GM23338 (cell line): ENCODE results near the gene SMYD5. TPM values are rescaled to one million over a fixed set of nuclear protein-coding genes. Genes with fewer than 3 reads are reported as not detected.

Source experiments
- CREB1 ChIP-seq: fragments of 250-450 bp; sonication (Bioruptor Pico); IDR thresholded peaks from 2 replicates; pipeline ENCODE4 v1.5.0; 2020; ENCODE audit warnings: low read depth, mild to moderate bottlenecking, moderate library complexity
- CTCF ChIP-seq, 2 experiments: fragments of 200-600 bp in 1 of 2; sonication (generic) in 1 of 2; conservative IDR thresholded peaks; 2 replicates each; pipeline versions ENCODE4 v1.5.1 to v1.6.1; 2016 to 2017; ENCODE audit warnings: antibody characterized with exemption in 2 of 2, low read depth in 2 of 2, mild to moderate bottlenecking in 2 of 2, moderate library complexity in 1 of 2
- EZH2 ChIP-seq: fragments of 200-600 bp; sonication (generic); IDR thresholded peaks from one replicate; pipeline ENCODE4 v1.8.0; 2017; ENCODE audit warnings: antibody characterized with exemption, mild to moderate bottlenecking, low read depth; ENCODE audit not compliant: unreplicated experiment
- EZH2phosphoT487 ChIP-seq: fragments of 200-600 bp; sonication (generic); IDR thresholded peaks from one replicate; pipeline ENCODE4 v1.8.1; 2018; ENCODE audit warnings: antibody characterized with exemption; ENCODE audit not compliant: unreplicated experiment
- JUNB ChIP-seq: IDR thresholded peaks from one replicate; pipeline ENCODE4 v1.6.1; 2016; ENCODE audit warnings: antibody characterized with exemption; ENCODE audit not compliant: unreplicated experiment
- NANOG ChIP-seq: IDR thresholded peaks from 2 replicates; pipeline ENCODE4 v1.6.1; 2016; ENCODE audit warnings: antibody characterized with exemption, borderline replicate concordance
- STAT1 ChIP-seq: IDR thresholded peaks from one replicate; pipeline ENCODE4 v1.6.1; 2016; ENCODE audit warnings: antibody characterized with exemption; ENCODE audit not compliant: unreplicated experiment
- ZNF114 ChIP-seq: fragments of 250-450 bp; sonication (Bioruptor Pico); IDR thresholded peaks from 2 replicates; pipeline ENCODE4 v1.5.0; 2020; ENCODE audit warnings: mild to moderate bottlenecking, moderate library complexity
- ZNF331 ChIP-seq: fragments of 250-450 bp; sonication (Bioruptor Pico); IDR thresholded peaks from 2 replicates; pipeline ENCODE4 v1.5.0; 2020; ENCODE audit warnings: low read depth, mild to moderate bottlenecking, moderate library complexity
- ZNF462 ChIP-seq: fragments of 250-450 bp; sonication (Bioruptor Pico); IDR thresholded peaks from 2 replicates; pipeline ENCODE4 v1.5.0; 2020; ENCODE audit warnings: mild to moderate bottlenecking, moderate library complexity
- polyA plus RNA-seq: library from polyadenylated mRNA; unstranded; fragments of >200 nt; fragmentation: Nextera tagmentation; extraction: Ambion mirVana; gene quantifications from 2 replicates; pipeline ENCODE4 v1.2.1, GENCODE V29; 2016
- total RNA-seq: library from RNA; depleted of rRNA; stranded (reverse); fragments of >200 nt; shearing (Covaris generic); gene quantifications from 2 replicates; pipeline ENCODE4 v1.2.3, GENCODE V29; 2014

Gene SMYD5
- total and polyA plus RNA-seq, 2 experiments from 2014 or later: 20.5 to 45.8 TPM

GRCh38 chr2:73237168-73237567 lies 23.1 kb downstream of the SMYD5 start (continued):
- TF ChIP-seq ZNF462 (CRISPR knock-in tag) (no peak), ZNF114 (CRISPR knock-in tag) (no peak), EZH2phosphoT487 (no peak), NANOG (no peak), CTCF (conservative IDR thresholded peaks at IDR 0.05; ENCODE audit: low read depth in 2 of 2) (no peak), EZH2 (no peak), CREB1 (CRISPR knock-in tag) (no peak), STAT1 (no peak), JUNB (no peak), ZNF331 (no peak)
